HG03342 (cell line): ENCODE measurements around the gene TACSTD2.
"Not testable (repeated sequence)": the region's sequence is repeated elsewhere in the genome, so short reads cannot be mapped to it uniquely, and the experiment has no call there.

ENCODE experiments used
- ATAC-seq: cut with Tn5 transposase; IDR thresholded peaks from one replicate; pipeline ENCODE4 v1.9.1; 2021; ENCODE audit warnings: mild to moderate bottlenecking, moderate library complexity; ENCODE audit not compliant: unreplicated experiment

The TACSTD2 gene

DNA sequence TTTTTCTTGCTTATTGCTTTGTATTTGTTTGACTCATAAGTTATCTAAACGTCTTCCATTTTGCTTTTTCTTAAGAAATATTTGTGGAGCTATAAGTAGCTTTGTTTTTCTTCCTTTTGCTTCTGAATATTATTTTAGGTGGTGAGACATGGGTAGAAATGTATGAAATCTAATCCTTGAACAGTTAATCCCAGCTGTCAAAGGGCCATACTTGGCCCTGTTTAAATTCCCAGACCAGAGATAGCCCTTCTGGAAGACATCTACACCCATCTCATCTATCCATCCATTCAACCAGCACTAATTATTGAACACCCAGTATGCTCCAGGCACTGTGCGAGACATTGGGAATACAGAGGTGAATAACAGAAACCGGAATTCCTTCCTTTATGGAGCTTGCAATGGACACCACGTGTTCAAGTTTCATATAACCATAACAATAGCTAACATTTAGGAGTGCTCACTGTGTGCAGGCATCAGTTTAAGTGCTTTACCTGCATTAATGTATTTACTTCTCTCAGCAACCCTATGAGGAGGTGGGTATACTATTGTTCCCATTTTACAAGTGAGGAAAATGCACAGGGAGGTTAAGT lies 8.7 kb downstream of the TACSTD2 start:
- no peak for ATAC-seq

DNA sequence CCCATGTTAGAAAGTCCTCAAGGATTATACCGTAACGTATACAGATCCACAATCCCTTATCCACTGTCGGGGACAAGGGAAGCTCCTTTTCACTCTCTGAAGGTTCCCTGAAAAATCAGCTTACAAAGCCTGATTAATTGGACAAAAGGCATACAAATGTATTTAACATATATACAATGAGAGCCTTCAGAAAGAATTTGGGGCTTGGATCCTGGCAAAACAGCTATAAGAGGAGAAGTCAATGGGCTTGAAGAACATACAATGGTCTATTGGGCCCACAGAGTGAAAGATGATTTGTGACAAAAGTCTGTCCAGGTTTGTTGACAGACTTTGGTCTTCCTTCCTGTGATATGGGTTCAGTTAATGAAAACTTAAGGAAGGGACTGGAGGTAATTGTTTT lies 10.7 kb downstream of the TACSTD2 start:
- no peak for ATAC-seq

DNA sequence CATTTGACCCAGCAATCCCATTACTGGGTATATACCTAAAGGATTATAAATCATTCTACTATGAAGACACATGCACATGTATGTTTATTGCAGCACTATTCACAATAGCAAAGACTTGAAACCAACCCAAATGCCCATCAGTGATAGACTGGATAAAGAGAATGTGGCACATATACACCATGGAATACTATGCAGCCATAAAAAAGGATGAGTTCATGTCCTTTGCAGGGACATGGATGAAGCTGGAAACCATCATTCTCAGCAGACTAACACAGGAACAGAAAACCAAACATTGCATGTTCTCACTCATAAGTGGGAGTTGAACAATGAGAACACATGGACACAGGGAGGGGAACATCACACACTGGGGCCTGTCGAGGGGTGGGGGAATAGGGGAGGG lies 13.3 kb downstream of the TACSTD2 start:
- not testable (repeated sequence) for ATAC-seq

- ATAC-seq, result no peak
Measured at GRCh38 chr1:58561633-58562032, 15.4 kb downstream of the TACSTD2 start.

DNA sequence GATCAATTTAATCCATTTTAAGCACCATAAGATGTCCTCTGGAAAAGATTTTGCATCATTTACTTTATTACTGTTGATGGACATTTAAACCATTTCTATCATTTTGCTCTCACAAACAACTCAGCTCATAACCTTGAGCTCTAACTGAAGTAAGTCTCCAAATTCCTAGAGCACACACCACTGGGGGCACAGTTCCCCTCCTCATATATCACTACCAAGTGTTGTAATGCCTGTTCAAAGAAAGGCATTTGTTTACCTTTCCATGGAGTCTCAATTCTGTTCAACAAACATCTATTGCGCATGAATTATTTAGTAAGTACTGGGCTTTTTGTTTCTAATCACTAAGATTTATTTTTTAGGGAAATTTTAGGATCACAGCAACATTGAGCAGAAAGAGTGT lies 21.7 kb downstream of the TACSTD2 start:
- ATAC-seq, result no peak

DNA sequence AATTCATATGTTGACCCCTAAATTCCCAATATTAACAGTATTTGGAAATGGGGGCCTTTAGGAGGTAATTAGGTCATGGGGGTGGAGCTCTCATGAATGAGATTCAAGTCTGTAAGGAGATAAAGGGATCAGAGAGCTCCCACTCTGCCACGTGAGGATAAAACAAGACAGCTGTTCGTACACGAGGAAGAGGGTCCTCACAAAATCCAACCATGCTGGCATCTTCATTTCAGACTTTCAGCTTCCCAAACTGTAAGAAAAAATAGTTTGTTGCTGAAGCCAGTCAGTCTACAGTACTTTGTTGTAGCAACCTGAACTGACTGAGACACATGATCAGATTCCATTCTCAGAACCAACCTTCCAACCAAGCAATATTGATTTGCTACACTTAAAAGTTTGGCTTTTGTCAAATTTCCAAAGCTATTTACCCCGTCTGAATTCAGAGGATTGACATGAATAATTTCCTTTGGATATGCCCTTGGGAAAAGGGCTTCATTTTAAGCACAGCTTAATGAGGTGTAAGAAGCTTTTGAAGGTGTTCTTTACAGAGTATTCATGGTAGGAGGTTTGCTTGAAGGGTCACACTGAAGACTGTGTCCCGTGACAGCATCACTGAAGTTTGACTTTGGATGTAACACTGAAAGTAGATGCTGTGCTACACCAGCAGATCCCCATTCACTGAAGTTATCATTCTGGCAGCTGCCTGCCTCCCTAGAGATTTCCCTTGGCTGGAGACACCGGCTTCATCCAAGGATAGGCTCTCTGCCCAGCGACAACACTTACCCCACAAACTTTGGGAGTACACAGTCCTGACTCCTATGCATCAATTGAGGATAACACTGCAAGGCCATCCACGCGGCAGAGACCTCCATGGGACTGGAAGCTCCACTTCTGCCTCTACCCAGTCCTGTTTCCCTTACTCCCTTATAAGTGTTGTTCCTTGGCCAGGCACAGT lies 25.6 kb downstream of the TACSTD2 start:
- no peak for ATAC-seq

- not testable (repeated sequence) for ATAC-seq
Measured at GRCh38 chr1:58549291-58549690, 27.8 kb downstream of the TACSTD2 start.

GRCh38 chr1:58548371-58548770 lies 28.7 kb downstream of the TACSTD2 start:
- no peak for ATAC-seq

- ATAC-seq, result peak; percentile 93
Measured at GRCh38 chr1:58546520-58547308, 30.3 kb downstream of the TACSTD2 start, which contains the start of gene OMA1. Gene OMA1 (minus strand): TSS chr1:58546726. CDS start chr1:58539294, 7,432 bp downstream.

DNA sequence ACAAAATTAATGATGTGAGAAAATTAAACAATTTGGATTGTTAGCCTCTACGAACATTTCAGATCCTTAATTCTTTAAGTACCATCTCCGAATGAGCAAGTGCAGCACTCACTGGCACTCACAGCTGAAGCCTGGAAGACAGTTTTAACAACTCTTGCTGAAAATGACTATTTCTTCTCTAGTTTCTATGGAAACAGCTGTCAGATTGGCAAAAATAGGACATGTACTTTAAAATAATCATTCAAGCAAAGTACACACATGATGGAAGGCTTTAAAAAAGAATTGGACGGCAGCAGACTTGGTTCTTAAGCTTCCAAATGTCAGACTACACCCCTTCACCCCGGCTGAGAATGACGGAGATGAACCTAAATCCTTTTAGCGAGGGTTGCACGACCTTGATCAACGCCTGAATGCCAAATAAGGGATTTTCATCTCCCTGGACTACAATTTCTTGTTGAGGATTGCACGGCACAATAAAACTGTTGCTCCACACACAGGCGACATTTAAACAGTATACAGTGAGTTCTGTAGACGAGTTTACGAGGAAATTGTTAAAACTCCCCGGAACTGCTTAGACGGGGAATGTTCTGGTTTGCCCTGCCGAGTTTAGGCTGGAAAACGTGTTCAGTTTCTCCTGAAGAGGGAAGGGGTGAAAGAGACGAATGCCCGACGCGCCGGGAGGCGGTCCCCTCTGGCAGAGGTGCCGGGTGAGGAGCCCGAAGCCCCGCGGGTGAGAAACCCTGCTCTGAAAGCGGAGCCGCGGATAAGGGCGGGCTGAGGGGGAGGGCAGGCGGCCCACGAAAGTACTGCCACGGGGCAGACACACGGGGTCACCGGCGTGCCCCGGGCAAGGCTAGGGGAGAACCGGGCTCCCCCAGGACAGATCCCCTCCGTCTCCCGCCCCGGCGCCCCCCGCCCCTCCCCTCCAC lies 31.2 kb downstream of the TACSTD2 start:
- peak; percentile 65 for ATAC-seq

GRCh38 chr1:58543260-58543659 lies 33.8 kb downstream of the TACSTD2 start:
- no peak for ATAC-seq

DNA sequence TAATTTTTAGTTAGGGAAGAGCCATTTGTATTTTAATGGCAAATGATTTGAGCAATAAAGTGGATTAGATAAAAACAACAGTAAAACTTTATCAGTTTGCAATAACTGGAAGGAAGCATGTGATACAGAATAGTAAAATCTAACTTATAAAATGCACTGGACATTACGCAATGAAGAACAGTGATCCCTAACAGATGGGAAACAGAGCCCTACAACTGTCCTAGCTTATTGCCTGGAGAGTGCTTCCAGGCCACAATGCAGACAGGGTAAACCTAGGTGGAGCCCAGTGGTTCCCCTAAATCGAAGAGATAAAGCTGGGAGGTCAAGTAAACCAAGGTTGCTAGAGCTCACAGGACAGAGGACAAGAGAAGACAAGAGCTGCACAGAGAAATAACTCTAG lies 37.5 kb downstream of the TACSTD2 start:
- ATAC-seq, result no peak

DNA sequence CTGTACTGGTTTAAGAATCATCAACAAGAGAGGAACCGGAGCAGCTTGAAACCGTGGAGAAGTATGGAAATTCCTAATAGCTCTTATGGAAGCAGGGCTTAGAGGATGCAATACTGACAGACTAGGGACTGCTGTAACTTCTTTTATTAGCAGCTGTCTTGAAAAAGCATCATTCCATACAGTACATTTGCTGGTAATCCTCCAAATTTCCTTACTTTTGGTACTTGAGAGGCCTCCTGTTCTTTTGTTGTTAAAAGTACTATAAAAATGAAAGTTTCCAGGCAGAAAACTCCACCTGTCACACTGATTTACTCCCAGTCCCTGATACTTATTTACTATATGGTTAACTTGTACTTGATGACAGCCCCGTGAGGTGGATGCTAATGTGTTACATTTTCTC lies 38.2 kb downstream of the TACSTD2 start:
- no peak for ATAC-seq

GRCh38 chr1:58531842-58532241 lies 45.2 kb downstream of the TACSTD2 start:
- not testable (repeated sequence) for ATAC-seq

GRCh38 chr1:58529284-58529683 lies 47.8 kb downstream of the TACSTD2 start:
- ATAC-seq, result no peak

GRCh38 chr1:58528518-58528917 lies 48.5 kb downstream of the TACSTD2 start:
- ATAC-seq, result no peak
